Immature natural killer cell (primary cell): Measurements from ENCODE around the gene SGK2. TPM values are rescaled to one million over a fixed set of nuclear protein-coding genes. Genes with fewer than 3 reads are reported as not detected.

Experiments used
- DNase-seq, 3 donors: peaks; one replicate each; pipeline ENCODE4 v3.0.0; 2022; ENCODE audit warnings: mixed read lengths in 1 of 3
- H3K27ac Mint-ChIP-seq, 6 donors: one replicate each; pipeline ENCODE4 v1.8.0; 2020; ENCODE audit warnings: mixed read lengths in 6 of 6, mild to moderate bottlenecking in 5 of 6, inconsistent platforms in 4 of 6, moderate library complexity in 3 of 6
- H3K27me3 Mint-ChIP-seq, 3 donors: one replicate each; pipeline ENCODE4 v1.8.0; 2020 to 2021; ENCODE audit warnings: low read depth in 3 of 3, mild to moderate bottlenecking in 3 of 3, mixed read lengths in 3 of 3, moderate library complexity in 3 of 3, inconsistent platforms in 1 of 3
- H3K36me3 Mint-ChIP-seq, 3 donors: one replicate each; pipeline ENCODE4 v1.8.0; 2020; ENCODE audit warnings: mixed read lengths in 3 of 3, inconsistent platforms in 2 of 3, mild to moderate bottlenecking in 2 of 3
- H3K4me1 Mint-ChIP-seq, 2 donors: one replicate each; pipeline ENCODE4 v1.8.0; 2020; ENCODE audit warnings: inconsistent platforms in 2 of 2, mild to moderate bottlenecking in 2 of 2, mixed read lengths in 2 of 2, moderate library complexity in 1 of 2
- H3K4me3 Mint-ChIP-seq, 5 donors: one replicate each; pipeline ENCODE4 v1.8.0; 2020; ENCODE audit warnings: mild to moderate bottlenecking in 5 of 5, mixed read lengths in 5 of 5, inconsistent platforms in 3 of 5, moderate library complexity in 3 of 5
- H3K9me3 Mint-ChIP-seq, 6 donors: one replicate each; pipeline ENCODE4 v1.8.0; 2020; ENCODE audit warnings: mild to moderate bottlenecking in 6 of 6, mixed read lengths in 6 of 6, inconsistent platforms in 4 of 6, moderate library complexity in 3 of 6
- polyA plus RNA-seq, 3 donors: library from polyadenylated mRNA; unstranded; fragments of 300-500 nt; fragmentation: Illumina TruSeq; gene quantifications; one replicate each; pipeline ENCODE4 v1.2.3, GENCODE V29; 2021

SGK2 gene
- polyA plus RNA-seq, 3 donors from 2014 or later = not detected

- DNase-seq = no peak
- no peaks in the 10 kb centered on the region for H3K4me1 Mint-ChIP-seq
- H3K4me3 Mint-ChIP-seq = no peak overlapping the region
- H3K9me3 Mint-ChIP-seq = no peaks in the 10 kb centered on the region
- H3K36me3 Mint-ChIP-seq = no peaks in the 10 kb centered on the region
- peaks cover 0 to 2% (median 0%) of the 10 kb centered on the region in 3 donors for H3K27me3 Mint-ChIP-seq
- H3K27ac Mint-ChIP-seq = no peak overlapping the region
Measured at GRCh38 chr20:43539975-43540672, 18.7 kb upstream of the SGK2 start.

- peaks cover 0 to 2% (median 0%) of the 10 kb centered on the region in 3 donors for H3K27me3 Mint-ChIP-seq
- no peak for DNase-seq
- no peaks in the 10 kb centered on the region for H3K4me1 Mint-ChIP-seq
- H3K4me3 Mint-ChIP-seq = no peak overlapping the region
- H3K36me3 Mint-ChIP-seq = no peaks in the 10 kb centered on the region
- H3K9me3 Mint-ChIP-seq = no peaks in the 10 kb centered on the region
- no peak overlapping the region for H3K27ac Mint-ChIP-seq
Measured at GRCh38 chr20:43540673-43541060, 18.2 kb upstream of the SGK2 start.

- no peaks in the 10 kb centered on the region for H3K9me3 Mint-ChIP-seq
- H3K27me3 Mint-ChIP-seq = peaks cover 0 to 2% (median 0%) of the 10 kb centered on the region in 3 donors
- H3K4me1 Mint-ChIP-seq = no peaks in the 10 kb centered on the region
- H3K27ac Mint-ChIP-seq = no peak overlapping the region
- H3K36me3 Mint-ChIP-seq = no peaks in the 10 kb centered on the region
- DNase-seq = no peak
- H3K4me3 Mint-ChIP-seq = no peak overlapping the region
Measured at GRCh38 chr20:43541214-43541613, 17.6 kb upstream of the SGK2 start.

GRCh38 chr20:43542161-43542560, 16.7 kb upstream of the SGK2 start:
- peaks cover 0 to 3% (median 0%) of the 10 kb centered on the region in 3 donors for H3K36me3 Mint-ChIP-seq
- H3K4me1 Mint-ChIP-seq = no peaks in the 10 kb centered on the region
- no peak for DNase-seq
- H3K27me3 Mint-ChIP-seq = peaks cover 0 to 2% (median 0%) of the 10 kb centered on the region in 3 donors
- no peaks in the 10 kb centered on the region for H3K9me3 Mint-ChIP-seq
- H3K27ac Mint-ChIP-seq = no peak overlapping the region
- no peak overlapping the region for H3K4me3 Mint-ChIP-seq

GRCh38 chr20:43542674-43543073, 16.2 kb upstream of the SGK2 start:
- Mint-ChIP-seq H3K27ac (no peak overlapping the region), H3K4me3 (no peak overlapping the region), H3K27me3 (peaks cover 0 to 2% (median 0%) of the 10 kb centered on the region in 3 donors), H3K36me3 (peaks cover 0 to 3% (median 0%) of the 10 kb centered on the region in 3 donors), H3K9me3 (no peaks in the 10 kb centered on the region), H3K4me1 (no peaks in the 10 kb centered on the region)
- no peak for DNase-seq

GRCh38 chr20:43543138-43543537, 15.7 kb upstream of the SGK2 start:
- no peaks in the 10 kb centered on the region for H3K9me3 Mint-ChIP-seq
- no peak overlapping the region for H3K4me3 Mint-ChIP-seq
- peaks cover 0 to 2% (median 0%) of the 10 kb centered on the region in 3 donors for H3K27me3 Mint-ChIP-seq
- no peaks in the 10 kb centered on the region for H3K4me1 Mint-ChIP-seq
- peaks cover 0 to 3% (median 0%) of the 10 kb centered on the region in 3 donors for H3K36me3 Mint-ChIP-seq
- no peak overlapping the region for H3K27ac Mint-ChIP-seq
- DNase-seq = no peak

GRCh38 chr20:43544501-43544900, 14.3 kb upstream of the SGK2 start:
- H3K27ac Mint-ChIP-seq = no peak overlapping the region
- H3K36me3 Mint-ChIP-seq = peaks cover 0 to 3% (median 0%) of the 10 kb centered on the region in 3 donors
- peaks cover 0 to 2% (median 0%) of the 10 kb centered on the region in 3 donors for H3K27me3 Mint-ChIP-seq
- H3K4me3 Mint-ChIP-seq = no peak overlapping the region
- no peaks in the 10 kb centered on the region for H3K4me1 Mint-ChIP-seq
- DNase-seq = no peak
- no peaks in the 10 kb centered on the region for H3K9me3 Mint-ChIP-seq

GRCh38 chr20:43545837-43546578, 12.8 kb upstream of the SGK2 start:
- H3K4me1 Mint-ChIP-seq = no peaks in the 10 kb centered on the region
- H3K4me3 Mint-ChIP-seq = no peak overlapping the region
- H3K27me3 Mint-ChIP-seq = peaks cover 0 to 2% (median 0%) of the 10 kb centered on the region in 3 donors
- no peak for DNase-seq
- H3K36me3 Mint-ChIP-seq = peaks cover 0 to 3% (median 0%) of the 10 kb centered on the region in 3 donors
- no peak overlapping the region for H3K27ac Mint-ChIP-seq
- no peaks in the 10 kb centered on the region for H3K9me3 Mint-ChIP-seq

- H3K27ac Mint-ChIP-seq = no peak overlapping the region
- H3K4me1 Mint-ChIP-seq = no peaks in the 10 kb centered on the region
- H3K4me3 Mint-ChIP-seq = no peak overlapping the region
- H3K36me3 Mint-ChIP-seq = peaks cover 0 to 3% (median 0%) of the 10 kb centered on the region in 3 donors
- DNase-seq = no peak
- no peaks in the 10 kb centered on the region for H3K27me3 Mint-ChIP-seq
- no peaks in the 10 kb centered on the region for H3K9me3 Mint-ChIP-seq
Measured at GRCh38 chr20:43548273-43548880, 10.4 kb upstream of the SGK2 start.

GRCh38 chr20:43549416-43550065, 9.3 kb upstream of the SGK2 start:
- H3K36me3 Mint-ChIP-seq = peaks cover 0 to 3% (median 0%) of the 10 kb centered on the region in 3 donors

GRCh38 chr20:43550456-43550855, 8.4 kb upstream of the SGK2 start:
- H3K36me3 Mint-ChIP-seq = peaks cover 0 to 3% (median 0%) of the 10 kb centered on the region in 3 donors
- H3K4me1 Mint-ChIP-seq = no peaks in the 10 kb centered on the region
- no peak overlapping the region for H3K4me3 Mint-ChIP-seq
- H3K9me3 Mint-ChIP-seq = no peaks in the 10 kb centered on the region
- no peaks in the 10 kb centered on the region for H3K27me3 Mint-ChIP-seq
- H3K27ac Mint-ChIP-seq = no peak overlapping the region
- no peak for DNase-seq

More at GRCh38 chr20:43549416-43550065, 9.3 kb upstream of the SGK2 start:
- DNase-seq = no peak
- H3K4me3 Mint-ChIP-seq = no peak overlapping the region
- H3K9me3 Mint-ChIP-seq = no peaks in the 10 kb centered on the region
- no peaks in the 10 kb centered on the region for H3K27me3 Mint-ChIP-seq
- no peaks in the 10 kb centered on the region for H3K4me1 Mint-ChIP-seq
- no peak overlapping the region for H3K27ac Mint-ChIP-seq

GRCh38 chr20:43554369-43554768, 4.5 kb upstream of the SGK2 start:
- H3K4me1 Mint-ChIP-seq = no peaks in the 10 kb centered on the region
- no peaks in the 10 kb centered on the region for H3K36me3 Mint-ChIP-seq
- H3K4me3 Mint-ChIP-seq = no peak overlapping the region
- peaks cover 0 to 3% (median 0%) of the 10 kb centered on the region in 3 donors for H3K27me3 Mint-ChIP-seq
- H3K27ac Mint-ChIP-seq = no peak overlapping the region
- no peaks in the 10 kb centered on the region for H3K9me3 Mint-ChIP-seq
- no peak for DNase-seq

GRCh38 chr20:43559147-43559987, 540 bp downstream of the SGK2 start:
- Mint-ChIP-seq H3K9me3 (no peaks in the 10 kb centered on the region), H3K27ac (no peak overlapping the region), H3K4me3 (no peak overlapping the region)

More at GRCh38 chr20:43559147-43559987, 540 bp downstream of the SGK2 start:
- DNase-seq = no peak
- H3K4me1 Mint-ChIP-seq = no peaks in the 10 kb centered on the region
- no peaks in the 10 kb centered on the region for H3K36me3 Mint-ChIP-seq
- H3K27me3 Mint-ChIP-seq = peaks cover 0 to 5% (median 0%) of the 10 kb centered on the region in 3 donors
